ENCODE measurements around the gene FRMD4A.
"Not testable (repeated sequence)": the region's sequence is repeated elsewhere in the genome, so short reads cannot be mapped to it uniquely, and the experiment has no call there.

Gene FRMD4A

DNA sequence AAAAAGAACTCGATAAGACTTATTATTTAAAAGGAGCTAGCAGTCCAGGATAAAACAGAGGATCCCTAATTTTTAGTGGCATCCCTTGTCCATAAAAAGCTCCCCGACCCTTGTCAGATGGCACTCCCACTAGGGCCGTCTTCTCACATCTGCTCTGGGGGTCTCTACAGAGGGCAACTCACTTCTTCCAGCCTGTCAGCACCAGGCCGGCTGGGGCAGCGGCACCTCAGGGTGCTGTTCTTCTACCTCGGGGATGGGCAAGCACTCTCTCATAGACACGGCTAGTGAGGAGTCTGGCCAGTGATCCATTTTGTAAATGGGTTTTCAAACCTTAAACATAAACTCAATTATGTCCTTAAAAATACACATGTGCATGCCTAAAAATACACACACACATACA, 609.2 kb downstream of the FRMD4A start:
- Histone ChIP-seq H3K27ac (ENCODE audit: low read depth, low read length) (no peak overlapping the region), H3K4me1 (ENCODE audit: control insufficient read depth, insufficient read depth, low read length) (no peaks in the 10 kb centered on the region), H3K9ac (ENCODE audit: low read length) (no peak overlapping the region)

DNA sequence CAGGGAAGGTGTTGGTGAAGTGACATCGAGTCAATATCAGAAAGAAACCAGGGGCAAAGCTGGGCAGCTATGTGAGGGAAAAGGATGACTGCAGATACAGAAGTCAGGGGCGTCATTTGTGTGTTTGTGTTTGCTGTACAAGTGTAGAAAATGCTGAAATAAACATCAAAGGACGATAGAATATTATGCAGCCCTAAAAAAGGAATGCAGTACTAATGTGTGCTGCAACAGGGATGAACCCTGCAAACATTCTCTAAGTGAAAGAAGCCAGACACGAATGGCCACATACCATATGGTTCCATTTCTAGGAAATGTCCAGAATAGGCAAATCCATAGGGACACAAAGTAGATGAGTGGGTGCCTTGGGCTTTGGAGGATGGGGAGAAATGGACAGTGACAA, 610.0 kb downstream of the FRMD4A start:
- H3K36me3 ChIP-seq (ENCODE audit: control insufficient read depth, insufficient read depth, low read length): no peaks in the 10 kb centered on the region
- H3K27ac ChIP-seq (ENCODE audit: low read depth, low read length): no peak overlapping the region
- H3K27me3 ChIP-seq (ENCODE audit: control insufficient read depth, insufficient read depth, low read length): no peaks in the 10 kb centered on the region
- H3K4me3 ChIP-seq (ENCODE audit: low read length): no peak overlapping the region
- no peaks in the 10 kb centered on the region for H3K4me1 ChIP-seq (ENCODE audit: control insufficient read depth, insufficient read depth, low read length)
- H3K9ac ChIP-seq (ENCODE audit: low read length): no peak overlapping the region

More for the DNA sequence above, 609.2 kb downstream of the FRMD4A start:
- Histone ChIP-seq H3K4me3 (ENCODE audit: low read length) (no peak overlapping the region), H3K36me3 (ENCODE audit: control insufficient read depth, insufficient read depth, low read length) (no peaks in the 10 kb centered on the region), H3K27me3 (ENCODE audit: control insufficient read depth, insufficient read depth, low read length) (no peaks in the 10 kb centered on the region)

DNA sequence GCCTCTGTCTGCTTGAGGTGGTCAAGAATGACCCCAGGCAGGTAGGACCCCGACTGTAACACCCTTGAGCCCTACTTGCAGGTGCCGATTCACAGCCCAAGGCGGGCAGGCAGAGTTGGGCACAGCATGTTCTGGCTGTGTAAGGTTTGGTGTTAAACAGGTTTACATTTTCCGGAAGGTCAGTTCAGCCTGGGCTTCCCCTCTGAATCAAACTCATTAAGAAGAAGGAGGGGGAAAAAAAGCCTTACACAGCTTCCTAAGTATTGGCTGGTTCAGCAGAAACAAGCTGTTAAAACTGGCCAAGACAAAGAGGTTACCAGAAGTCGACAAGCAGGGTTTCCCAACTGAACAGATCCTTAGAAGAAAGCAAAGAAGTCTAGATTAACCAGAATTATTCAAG, 611.3 kb downstream of the FRMD4A start:
- no peak overlapping the region for H3K4me3 ChIP-seq (ENCODE audit: low read length)
- no peak overlapping the region for H3K27ac ChIP-seq (ENCODE audit: low read depth, low read length)
- H3K4me1 ChIP-seq (ENCODE audit: control insufficient read depth, insufficient read depth, low read length): no peaks in the 10 kb centered on the region
- no peaks in the 10 kb centered on the region for H3K36me3 ChIP-seq (ENCODE audit: control insufficient read depth, insufficient read depth, low read length)
- H3K9ac ChIP-seq (ENCODE audit: low read length): no peak overlapping the region
- H3K27me3 ChIP-seq (ENCODE audit: control insufficient read depth, insufficient read depth, low read length): no peaks in the 10 kb centered on the region

DNA sequence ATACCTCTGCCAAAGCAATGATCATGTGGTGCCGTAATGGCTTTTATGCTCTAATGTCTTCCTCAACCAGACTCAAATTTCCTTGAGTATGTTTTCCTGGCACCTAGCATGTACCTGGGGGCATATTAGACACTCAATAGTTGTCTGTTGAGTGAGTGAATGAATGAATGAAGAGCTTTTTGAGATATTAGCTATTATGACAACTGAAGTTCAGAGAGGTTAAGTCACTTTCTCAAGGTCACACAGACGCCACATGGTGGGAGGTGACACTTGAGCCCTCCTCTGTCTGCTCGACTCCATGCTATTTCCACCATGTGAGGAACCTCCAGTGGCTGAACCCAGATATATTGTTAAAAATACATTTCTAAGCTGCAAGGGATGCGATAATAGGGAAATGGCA, 611.9 kb downstream of the FRMD4A start:
- H3K27me3 ChIP-seq (ENCODE audit: control insufficient read depth, insufficient read depth, low read length): no peaks in the 10 kb centered on the region
- no peaks in the 10 kb centered on the region for H3K36me3 ChIP-seq (ENCODE audit: control insufficient read depth, insufficient read depth, low read length)
- no peak overlapping the region for H3K4me3 ChIP-seq (ENCODE audit: low read length)
- H3K27ac ChIP-seq (ENCODE audit: low read depth, low read length): peak overlapping the region; percentile 51
- no peaks in the 10 kb centered on the region for H3K4me1 ChIP-seq (ENCODE audit: control insufficient read depth, insufficient read depth, low read length)
- H3K9ac ChIP-seq (ENCODE audit: low read length): no peak overlapping the region

DNA sequence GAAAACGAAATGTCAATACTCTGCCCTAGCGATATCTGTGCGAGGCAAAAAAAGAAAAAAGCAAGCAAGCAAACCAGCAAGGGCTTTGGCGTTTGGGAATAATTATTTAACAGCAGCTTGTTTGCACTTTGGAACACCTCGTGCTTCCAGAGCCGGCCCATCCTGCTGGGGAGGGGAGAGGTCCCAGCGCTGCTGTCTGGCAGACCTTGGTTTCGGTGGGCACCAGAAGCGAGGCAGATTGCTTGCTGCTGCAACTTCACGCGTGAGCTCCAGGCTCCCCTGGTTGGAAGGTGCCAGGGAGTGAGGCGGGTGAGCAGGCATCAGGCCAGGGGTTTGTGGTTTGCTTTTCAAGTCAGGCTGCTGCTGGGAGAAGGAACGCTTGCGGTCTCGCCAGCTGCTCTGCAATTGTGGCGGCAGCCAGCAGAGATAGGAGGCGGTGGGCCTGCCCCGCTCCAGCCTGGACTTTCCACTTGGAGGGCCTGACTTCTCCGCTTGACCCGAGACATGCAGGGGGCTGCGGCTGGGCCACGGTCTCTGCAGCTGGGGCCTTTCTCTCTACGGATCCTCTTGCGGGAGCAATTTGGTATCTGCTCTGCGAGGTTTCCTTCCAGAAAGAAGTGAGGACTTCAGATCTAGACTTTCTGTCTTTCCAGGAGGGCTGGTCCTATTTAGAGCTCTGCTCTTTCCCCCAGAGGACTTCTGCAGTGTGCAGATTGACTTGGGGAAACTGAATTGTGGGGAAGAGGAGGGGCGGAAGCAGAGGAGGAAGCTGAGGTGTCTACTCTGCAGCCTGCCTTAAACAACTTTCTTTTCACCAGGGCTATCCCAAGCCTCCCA, 612.6 kb downstream of the FRMD4A start:
- H3K27me3 ChIP-seq (ENCODE audit: control insufficient read depth, insufficient read depth, low read length): no peaks in the 10 kb centered on the region
- H3K27ac ChIP-seq (ENCODE audit: low read depth, low read length): peak overlapping the region; percentile 51
- no peak overlapping the region for H3K9ac ChIP-seq (ENCODE audit: low read length)
- H3K36me3 ChIP-seq (ENCODE audit: control insufficient read depth, insufficient read depth, low read length): no peaks in the 10 kb centered on the region
- no peaks in the 10 kb centered on the region for H3K4me1 ChIP-seq (ENCODE audit: control insufficient read depth, insufficient read depth, low read length)
- H3K4me3 ChIP-seq (ENCODE audit: low read length): peak overlapping the region; percentile 54

DNA sequence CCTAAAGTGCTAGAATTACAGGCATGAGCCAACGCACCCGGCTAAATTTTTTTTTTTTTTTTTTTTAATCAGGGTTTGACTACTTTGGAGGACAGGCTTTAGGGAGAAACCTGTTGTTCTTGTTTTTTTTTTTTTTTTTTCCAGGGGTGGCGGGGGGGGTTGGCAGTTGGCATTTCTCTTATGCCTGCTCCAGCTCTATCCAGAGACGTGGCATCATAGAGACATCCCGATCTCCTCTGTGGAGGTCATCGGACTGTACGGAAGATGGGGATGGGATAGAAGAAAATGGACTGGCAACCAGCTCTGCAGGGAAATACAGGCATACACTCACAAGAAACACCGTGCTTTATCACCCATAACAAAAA, 613.2 kb downstream of the FRMD4A start:
- H3K36me3 ChIP-seq (ENCODE audit: control insufficient read depth, insufficient read depth, low read length): no peaks in the 10 kb centered on the region
- peak overlapping the region; percentile 54 for H3K4me3 ChIP-seq (ENCODE audit: low read length)
- no peaks in the 10 kb centered on the region for H3K4me1 ChIP-seq (ENCODE audit: control insufficient read depth, insufficient read depth, low read length)
- peak overlapping the region; percentile 27 for H3K27ac ChIP-seq (ENCODE audit: low read depth, low read length)
- H3K27me3 ChIP-seq (ENCODE audit: control insufficient read depth, insufficient read depth, low read length): no peaks in the 10 kb centered on the region
- no peak overlapping the region for H3K9ac ChIP-seq (ENCODE audit: low read length)

DNA sequence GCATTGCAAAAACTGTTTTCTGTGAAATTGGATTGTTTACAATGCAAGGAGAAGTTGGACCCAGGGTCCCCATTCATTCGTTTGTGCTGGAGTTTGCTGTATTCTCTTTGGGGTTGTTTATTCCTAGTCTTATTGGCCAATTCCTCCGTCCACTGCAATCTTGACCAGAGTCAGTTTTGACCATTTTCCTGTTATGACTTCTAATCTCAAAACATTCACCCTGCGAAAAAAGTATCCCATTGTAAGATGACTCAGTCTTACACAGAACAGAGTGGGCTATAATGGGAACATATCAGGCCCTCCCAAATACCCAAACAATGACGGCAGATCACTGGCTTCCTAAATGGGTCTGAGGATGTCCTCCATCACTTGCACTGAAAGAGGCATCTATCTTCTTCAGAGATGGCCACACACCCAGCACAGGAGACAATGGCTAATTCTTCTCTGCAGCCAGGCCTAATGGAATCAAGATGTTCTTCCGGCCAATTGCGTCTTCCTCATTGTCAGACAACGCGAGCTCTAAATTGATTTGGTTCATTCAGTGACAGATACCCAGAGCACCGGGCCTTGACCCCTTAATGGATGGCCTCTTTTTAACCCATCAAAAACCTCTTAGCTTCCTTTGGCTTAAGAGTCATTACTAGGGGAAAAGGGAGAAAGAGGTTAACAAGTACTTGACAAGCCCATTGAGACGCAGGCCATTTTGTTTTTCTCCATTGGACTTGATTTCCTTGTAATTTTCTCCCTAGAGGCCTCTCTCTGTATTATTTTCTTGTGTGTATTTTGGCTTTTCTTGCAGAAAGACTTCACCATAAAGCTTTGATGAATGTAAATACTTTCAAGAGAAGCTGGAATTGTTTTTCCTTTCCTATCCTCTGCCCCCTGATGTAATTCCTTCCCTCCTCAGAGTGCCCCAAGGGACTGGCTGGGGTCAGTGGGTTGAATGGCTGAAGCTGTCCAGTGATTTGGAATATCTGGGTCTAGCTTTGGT, 614.3 kb downstream of the FRMD4A start:
- no peak overlapping the region for H3K27ac ChIP-seq (ENCODE audit: low read depth, low read length)

DNA sequence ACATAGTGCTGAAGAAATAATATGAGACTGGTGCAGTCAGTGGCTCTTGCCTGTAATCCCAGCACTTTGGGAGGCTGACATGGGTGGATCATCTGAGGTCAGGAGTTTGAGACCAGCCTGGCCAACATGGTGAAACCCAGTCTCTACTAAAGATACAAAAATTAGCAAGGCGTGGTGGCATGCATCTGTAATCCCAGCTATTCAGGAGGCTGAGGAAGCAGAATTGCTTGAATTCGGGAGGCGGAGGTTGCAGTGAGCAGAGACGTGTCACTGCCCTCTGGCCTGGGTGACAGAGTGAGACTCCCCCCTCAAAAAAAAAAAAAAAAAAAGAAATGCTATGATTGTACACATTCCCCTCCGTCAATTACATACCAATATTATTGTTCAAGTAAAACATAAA, 615.1 kb downstream of the FRMD4A start:
- not testable (repeated sequence) for H3K27ac ChIP-seq (ENCODE audit: low read depth, low read length); H3K27me3 ChIP-seq (ENCODE audit: control insufficient read depth, insufficient read depth, low read length); H3K9ac ChIP-seq (ENCODE audit: low read length); H3K4me3 ChIP-seq (ENCODE audit: low read length); H3K36me3 ChIP-seq (ENCODE audit: control insufficient read depth, insufficient read depth, low read length); H3K4me1 ChIP-seq (ENCODE audit: control insufficient read depth, insufficient read depth, low read length)

More for the DNA sequence above, 614.3 kb downstream of the FRMD4A start:
- H3K36me3 ChIP-seq (ENCODE audit: control insufficient read depth, insufficient read depth, low read length): no peaks in the 10 kb centered on the region
- no peaks in the 10 kb centered on the region for H3K27me3 ChIP-seq (ENCODE audit: control insufficient read depth, insufficient read depth, low read length)
- no peak overlapping the region for H3K9ac ChIP-seq (ENCODE audit: low read length)
- no peaks in the 10 kb centered on the region for H3K4me1 ChIP-seq (ENCODE audit: control insufficient read depth, insufficient read depth, low read length)
- no peak overlapping the region for H3K4me3 ChIP-seq (ENCODE audit: low read length)

DNA sequence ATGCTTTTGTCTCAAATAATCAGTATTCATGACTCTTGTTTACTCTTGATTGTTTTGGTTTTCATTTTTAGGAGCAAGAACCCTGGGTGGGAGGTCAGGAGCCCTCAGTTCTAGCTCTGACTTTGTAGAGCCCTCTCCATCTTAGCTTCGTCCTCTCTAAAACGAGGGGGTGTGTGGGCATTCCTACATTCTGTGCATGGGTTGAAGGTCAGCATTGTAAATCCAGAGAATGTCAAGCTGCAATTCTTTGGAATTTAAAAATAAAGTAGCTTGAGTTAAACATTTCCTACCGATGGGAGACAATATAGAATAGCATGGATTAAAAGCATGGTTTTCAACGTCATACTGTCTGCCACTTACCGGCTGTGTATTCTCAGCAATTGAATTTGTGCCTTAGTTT, 615.6 kb downstream of the FRMD4A start:
- Histone ChIP-seq H3K36me3 (ENCODE audit: control insufficient read depth, insufficient read depth, low read length) (no peaks in the 10 kb centered on the region), H3K27me3 (ENCODE audit: control insufficient read depth, insufficient read depth, low read length) (no peaks in the 10 kb centered on the region), H3K4me3 (ENCODE audit: low read length) (no peak overlapping the region), H3K9ac (ENCODE audit: low read length) (no peak overlapping the region), H3K27ac (ENCODE audit: low read depth, low read length) (no peak overlapping the region), H3K4me1 (ENCODE audit: control insufficient read depth, insufficient read depth, low read length) (no peaks in the 10 kb centered on the region)

DNA sequence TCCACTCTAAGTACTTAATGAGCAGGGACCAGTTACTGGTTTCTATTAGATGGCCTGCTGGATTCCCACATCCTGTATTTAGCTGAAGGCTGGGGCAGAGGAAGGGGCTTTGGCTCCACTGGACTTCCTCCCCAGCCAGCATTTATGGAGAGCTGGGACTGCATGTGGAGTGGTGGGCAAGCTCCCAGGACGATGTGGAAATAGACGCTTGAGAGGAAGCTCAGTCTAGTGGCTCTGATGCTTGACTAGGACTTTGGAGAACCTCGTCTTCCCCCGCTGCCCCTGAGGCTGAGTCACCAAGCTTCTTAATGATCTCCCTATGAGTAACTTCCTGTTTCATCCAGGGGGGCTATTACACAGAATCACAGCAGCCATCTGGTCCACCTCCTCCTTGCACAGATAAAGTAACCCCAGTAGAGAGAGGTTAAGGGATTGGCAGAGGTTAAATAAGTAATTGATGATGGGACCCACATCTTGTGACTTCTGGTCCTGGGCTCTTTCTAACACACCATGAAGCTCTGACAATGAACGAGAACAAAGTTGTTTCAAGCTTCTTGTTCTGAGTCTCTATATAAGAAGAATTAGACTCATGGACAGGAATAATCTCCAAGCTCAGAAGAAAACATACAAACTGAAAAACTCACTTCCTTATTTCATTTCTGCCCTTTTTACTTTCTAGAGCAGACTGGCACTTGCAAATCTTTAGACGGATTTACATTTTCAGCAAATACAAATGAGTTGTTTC, 617.7 kb downstream of the FRMD4A start:
- H3K36me3 ChIP-seq (ENCODE audit: control insufficient read depth, insufficient read depth, low read length): no peaks in the 10 kb centered on the region
- peaks cover 5% of the 10 kb centered on the region for H3K4me1 ChIP-seq (ENCODE audit: control insufficient read depth, insufficient read depth, low read length)
- H3K4me3 ChIP-seq (ENCODE audit: low read length): no peak overlapping the region
- no peak overlapping the region for H3K9ac ChIP-seq (ENCODE audit: low read length)
- no peaks in the 10 kb centered on the region for H3K27me3 ChIP-seq (ENCODE audit: control insufficient read depth, insufficient read depth, low read length)
- H3K27ac ChIP-seq (ENCODE audit: low read depth, low read length): no peak overlapping the region

DNA sequence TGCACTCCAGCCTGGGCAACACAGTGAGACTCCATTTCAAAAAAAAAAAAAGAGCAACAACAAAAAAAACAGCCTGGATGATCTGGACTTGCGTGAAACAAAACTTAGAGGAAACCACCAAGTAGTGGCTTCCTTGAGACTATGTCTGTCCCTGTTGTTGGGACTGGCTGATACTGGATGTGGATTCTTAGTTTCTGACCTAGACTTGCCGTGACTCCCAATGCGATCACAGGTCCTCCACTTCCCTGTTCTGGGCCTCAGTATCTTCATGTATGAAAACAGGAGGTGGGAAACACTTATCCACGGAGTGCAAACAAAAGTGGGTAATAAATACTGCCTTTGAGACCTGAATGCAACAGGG, 618.3 kb downstream of the FRMD4A start:
- no peak overlapping the region for H3K4me3 ChIP-seq (ENCODE audit: low read length)
- H3K4me1 ChIP-seq (ENCODE audit: control insufficient read depth, insufficient read depth, low read length): peaks cover 5% of the 10 kb centered on the region
- no peak overlapping the region for H3K27ac ChIP-seq (ENCODE audit: low read depth, low read length)
- no peaks in the 10 kb centered on the region for H3K27me3 ChIP-seq (ENCODE audit: control insufficient read depth, insufficient read depth, low read length)
- H3K36me3 ChIP-seq (ENCODE audit: control insufficient read depth, insufficient read depth, low read length): no peaks in the 10 kb centered on the region
- H3K9ac ChIP-seq (ENCODE audit: low read length): no peak overlapping the region

DNA sequence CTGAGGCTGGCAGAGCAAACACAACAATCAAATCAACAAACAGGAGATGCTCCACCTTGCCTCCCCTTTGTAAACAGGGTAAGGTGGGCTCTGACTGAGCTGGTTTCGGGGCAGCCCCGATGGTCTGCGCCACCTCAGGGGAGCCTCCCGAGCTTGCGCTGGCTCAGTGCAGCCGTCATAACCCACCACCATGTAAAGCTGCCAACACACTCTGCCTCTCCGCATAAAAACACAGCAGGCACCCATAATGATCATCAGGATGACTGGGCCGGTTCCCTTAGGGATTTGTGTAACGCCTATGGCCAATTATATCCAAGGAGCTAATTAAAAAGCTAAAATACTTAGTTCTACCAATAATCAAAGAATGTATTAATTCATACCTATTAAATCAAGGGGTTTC, 619.4 kb downstream of the FRMD4A start:
- H3K9ac ChIP-seq (ENCODE audit: low read length): no peak overlapping the region
- H3K4me1 ChIP-seq (ENCODE audit: control insufficient read depth, insufficient read depth, low read length): peaks cover 5% of the 10 kb centered on the region
- no peak overlapping the region for H3K4me3 ChIP-seq (ENCODE audit: low read length)
- H3K27ac ChIP-seq (ENCODE audit: low read depth, low read length): no peak overlapping the region
- no peaks in the 10 kb centered on the region for H3K36me3 ChIP-seq (ENCODE audit: control insufficient read depth, insufficient read depth, low read length)
- no peaks in the 10 kb centered on the region for H3K27me3 ChIP-seq (ENCODE audit: control insufficient read depth, insufficient read depth, low read length)
